HG03442 (cell line): ENCODE measurements around the gene FOXC2.

Experiments
- ATAC-seq: cut with Tn5 transposase; IDR thresholded peaks from one replicate; pipeline ENCODE4 v1.9.1; 2021; ENCODE audit warnings: mild to moderate bottlenecking, moderate library complexity; ENCODE audit not compliant: unreplicated experiment

The FOXC2 gene

DNA sequence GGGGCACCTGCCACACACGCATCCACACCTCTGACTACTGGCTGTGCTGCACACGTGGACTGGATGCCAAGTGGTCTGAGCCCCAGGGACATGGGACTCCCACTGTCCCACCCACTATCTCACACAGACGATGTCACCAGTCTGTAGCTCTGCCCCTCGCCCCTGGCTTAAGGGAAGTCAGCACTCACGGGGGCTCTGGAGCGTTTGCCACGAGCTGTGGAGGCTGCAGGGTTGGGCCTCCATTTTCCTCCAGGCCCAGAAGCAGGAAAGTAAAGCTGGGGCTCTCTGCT, 34.2 kb upstream of the FOXC2 start:
- ATAC-seq = no peak

DNA sequence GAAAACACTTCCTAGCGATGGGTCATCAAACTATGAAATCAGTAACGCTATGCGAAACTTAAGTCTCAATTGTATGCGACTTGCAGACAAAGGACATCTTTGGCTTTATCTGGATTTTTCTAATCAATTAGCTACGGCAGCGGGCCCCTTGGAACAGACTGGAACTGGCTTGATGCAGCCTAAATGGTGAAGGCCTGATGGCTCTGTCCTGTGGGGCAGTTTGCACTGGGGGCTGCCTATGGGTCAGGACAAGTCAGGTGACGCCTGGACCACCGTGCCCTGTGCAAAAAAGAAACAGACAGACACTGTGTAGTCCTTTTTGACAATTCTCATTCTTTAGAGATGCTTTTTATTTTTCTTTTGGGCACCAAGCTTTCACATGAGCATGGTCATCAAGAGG, 33.6 kb upstream of the FOXC2 start:
- no peak for ATAC-seq

DNA sequence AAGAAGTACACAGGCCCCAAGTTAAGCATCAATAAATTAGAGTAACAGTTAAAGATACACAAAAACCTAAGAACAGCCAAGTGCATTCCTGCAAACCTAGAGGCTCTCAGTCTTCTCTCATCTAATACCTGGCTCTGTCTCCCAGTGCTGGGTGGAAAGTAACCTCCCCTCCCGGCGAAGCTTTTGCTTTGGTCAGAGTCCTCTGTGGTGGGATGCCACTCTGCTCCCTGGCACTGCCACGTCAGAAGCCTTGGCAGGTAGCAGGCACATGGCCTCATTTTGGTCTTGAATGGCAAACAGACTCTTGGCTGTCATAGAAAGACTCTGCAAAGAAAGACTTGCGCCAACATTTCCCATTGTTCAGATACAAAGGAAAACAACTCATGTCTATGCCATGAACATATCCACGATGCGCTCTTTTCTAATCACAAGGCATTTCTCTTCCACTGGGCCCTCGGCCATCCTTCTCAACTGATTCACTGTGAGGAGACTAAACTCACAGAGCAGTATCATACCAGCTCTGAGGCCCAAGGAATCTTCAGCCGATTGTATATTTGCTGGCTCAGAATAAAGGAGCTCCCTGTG, 32.8 kb upstream of the FOXC2 start:
- no peak for ATAC-seq

DNA sequence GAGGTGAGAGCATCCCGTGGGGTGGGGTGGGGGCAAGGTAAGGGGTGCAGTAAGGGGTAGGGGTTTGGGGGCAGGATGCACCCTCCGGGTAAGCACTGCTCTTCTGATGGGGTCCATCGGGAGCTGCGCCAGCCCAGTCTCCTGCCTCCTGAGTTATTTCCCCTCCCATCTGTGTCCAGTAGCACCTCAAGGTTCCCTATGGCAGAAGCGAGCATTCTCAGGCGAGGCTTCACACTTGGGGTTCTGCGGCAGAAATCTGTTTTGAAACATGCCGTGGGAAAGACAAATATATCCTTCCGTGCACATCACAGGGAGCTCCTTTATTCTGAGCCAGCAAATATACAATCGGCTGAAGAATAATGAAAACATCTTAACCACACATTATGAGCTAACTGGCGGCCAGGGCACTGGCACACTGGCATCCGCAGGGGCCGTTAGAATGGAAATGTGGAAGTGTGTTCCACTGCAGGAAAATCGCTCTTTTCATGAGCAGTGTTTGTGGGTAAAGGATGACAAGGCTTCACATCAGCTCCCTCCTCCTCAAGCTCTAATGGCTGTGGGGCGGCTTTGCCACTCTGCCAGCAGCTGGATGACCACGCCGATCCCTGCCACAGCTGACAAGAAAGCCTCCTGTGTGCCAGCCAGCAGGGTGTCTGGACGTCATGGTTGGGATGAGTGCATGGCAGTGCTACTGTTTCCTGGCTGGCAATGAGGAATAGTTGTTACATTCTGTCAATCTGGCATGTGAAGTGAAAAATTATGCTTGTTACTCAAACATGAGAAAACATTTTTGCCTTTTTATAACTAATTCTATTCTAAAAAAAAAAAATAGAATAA, 31.6 kb upstream of the FOXC2 start:
- ATAC-seq = no peak

DNA sequence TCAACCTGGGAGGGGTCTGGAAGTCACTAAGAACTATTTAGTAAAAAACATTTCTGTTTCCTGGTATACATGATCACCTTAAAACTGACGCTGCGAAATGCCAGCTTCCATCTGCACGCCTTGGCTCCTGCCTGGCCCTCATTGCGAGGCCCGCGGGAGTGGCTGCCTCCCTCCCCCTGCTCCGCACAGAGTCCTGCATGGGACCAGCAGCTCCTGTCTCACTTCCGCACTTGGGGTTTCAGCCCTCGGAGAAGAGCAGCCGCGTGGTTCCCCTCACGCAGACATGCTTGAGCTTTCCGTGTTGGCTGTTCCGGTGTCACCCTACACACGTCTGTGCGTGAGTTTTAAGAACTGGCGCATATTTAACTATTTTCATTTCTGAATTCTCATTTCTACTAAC, 30.0 kb upstream of the FOXC2 start:
- no peak for ATAC-seq

DNA sequence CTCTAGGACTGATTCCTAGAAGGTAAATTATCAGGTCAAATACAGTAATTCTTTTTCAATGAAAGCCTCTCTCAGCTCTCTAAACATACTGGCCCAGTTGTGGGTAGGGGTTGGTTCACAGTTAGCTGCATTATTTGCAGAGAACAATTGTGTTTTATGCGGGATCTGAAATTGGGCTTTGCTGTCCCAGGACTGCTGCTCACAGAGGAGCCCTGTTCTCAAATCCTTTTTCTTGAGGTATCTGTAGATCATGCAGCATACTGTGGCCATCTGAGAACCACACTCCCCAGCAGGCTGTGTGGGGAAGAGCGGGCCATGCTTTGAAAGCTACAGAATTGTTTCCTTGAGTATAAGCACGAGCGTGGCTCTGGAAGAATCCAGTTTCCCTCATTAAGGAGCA, 29.1 kb upstream of the FOXC2 start:
- ATAC-seq = no peak

GRCh38 chr16:86538196-86538780, 28.3 kb upstream of the FOXC2 start:
- ATAC-seq = no peak

DNA sequence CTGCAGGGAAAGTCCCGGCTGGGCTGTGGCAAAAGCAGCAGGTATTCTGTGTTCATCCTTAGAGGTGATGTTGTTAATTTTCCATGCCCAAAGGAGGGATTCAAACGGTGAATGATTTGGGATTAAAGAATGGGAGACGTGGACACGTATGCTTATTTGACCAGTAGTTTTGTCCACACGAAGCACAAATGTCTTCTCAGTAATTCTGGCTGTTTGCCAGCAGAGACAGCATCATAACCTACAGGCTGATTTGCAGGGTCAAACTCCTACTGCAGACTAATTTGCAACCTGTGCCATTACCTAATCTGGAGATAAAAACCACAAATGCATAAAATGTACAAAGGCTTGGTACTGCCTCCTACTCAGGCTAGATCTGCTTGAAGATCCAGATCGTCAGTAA, 25.7 kb upstream of the FOXC2 start:
- no peak for ATAC-seq

- ATAC-seq = no peak
These were observed 25.1 kb upstream of the FOXC2 start for GRCh38 chr16:86541560-86541959.

DNA sequence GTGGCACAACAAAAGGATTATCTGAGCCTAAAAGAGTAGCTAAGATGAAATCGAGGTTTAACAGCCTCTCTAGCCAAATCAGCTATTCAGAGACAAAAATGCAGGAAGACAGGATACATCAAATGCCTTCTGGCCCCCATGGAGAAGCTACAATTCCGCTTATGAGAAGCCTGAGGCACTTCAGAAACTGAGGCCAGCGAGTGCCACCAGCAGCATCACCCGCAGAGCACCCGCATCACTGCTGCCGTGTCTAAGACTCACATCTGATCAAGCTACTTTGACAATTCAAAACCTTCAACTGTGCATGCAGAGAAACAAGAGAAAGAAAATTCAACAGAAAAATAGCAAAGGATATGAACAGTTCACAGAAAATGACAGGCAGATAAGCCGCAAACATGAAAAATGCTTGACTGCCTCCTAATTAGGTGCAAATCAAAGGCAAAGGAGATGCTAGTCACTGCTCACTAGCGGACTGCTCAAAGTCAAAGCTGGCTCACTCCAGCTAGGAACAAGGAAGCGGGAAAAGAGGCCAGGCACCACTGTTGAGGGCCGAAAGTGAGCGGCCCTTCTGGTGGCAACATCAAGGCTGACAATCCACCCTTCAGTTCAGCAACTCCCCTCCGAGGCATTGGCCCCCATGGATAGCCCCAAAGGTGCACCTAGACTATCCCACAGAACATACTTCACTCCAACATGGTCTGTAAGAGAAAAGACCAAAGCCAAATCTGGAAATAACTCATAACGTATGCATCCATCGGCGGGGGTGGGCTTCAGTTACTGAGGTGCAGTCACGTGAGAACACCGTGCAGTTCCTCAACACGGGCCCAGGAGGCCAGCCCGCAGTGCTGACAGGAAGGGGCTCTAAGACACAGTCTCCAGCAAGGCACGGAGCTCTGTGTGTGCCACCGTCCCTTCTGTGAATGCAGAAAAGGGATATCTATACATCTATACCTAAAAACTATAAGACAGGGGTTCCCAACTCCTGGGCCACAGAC, 23.6 kb upstream of the FOXC2 start:
- no peak for ATAC-seq

DNA sequence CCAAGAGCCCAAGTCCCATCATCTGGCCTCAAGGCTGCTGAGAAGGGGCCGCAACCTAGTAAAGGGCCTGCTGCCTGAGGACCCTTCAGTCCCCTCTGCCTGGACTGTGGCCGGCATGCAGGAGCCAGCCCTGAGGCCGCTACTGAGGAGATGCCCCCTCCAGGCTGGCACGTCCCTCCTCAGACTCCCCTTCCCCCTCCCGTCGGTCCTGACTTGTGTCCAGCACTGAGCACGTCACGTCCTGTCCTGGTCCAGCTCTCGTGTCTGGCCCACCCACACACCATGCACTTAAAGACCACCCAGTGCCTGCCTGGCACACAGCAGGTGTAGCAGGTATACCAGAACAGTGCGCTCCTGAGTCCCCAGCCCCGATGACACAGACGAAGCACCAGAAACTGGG, 21.1 kb upstream of the FOXC2 start:
- no peak for ATAC-seq

DNA sequence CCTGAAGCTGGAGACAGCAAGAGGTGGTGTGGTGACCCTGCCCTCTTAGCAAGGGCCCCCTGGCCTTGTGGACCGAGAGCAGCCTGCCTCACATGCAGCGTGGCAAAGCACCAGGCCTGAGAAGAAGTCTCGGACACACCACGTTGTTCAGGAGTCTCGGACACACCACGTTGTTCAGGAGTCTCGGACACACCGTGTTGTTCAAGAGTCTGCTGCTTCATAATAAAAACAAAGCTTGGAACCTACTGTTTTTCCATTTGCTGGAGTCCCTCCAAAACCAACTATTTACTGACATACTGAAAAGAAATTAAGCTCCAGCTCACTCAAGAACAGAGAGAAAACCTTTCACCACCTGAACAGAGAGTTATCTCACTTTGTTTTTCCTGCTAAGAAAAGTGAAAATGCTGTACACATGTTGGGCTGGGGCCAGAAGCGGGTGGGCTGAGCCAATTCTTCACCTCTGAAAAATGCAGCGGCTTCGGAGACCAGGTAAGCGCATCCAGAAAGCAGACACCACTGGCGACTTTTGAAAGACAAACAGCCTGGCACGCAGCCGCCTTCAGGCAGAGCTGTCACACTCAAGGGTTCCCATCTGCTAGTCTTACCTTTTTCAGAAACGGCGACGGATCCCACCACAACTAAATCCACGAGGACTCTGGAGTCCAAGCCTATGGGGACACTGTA, 20.5 kb upstream of the FOXC2 start:
- ATAC-seq = no peak

GRCh38 chr16:86546638-86547013, 20.0 kb upstream of the FOXC2 start:
- ATAC-seq = no peak

DNA sequence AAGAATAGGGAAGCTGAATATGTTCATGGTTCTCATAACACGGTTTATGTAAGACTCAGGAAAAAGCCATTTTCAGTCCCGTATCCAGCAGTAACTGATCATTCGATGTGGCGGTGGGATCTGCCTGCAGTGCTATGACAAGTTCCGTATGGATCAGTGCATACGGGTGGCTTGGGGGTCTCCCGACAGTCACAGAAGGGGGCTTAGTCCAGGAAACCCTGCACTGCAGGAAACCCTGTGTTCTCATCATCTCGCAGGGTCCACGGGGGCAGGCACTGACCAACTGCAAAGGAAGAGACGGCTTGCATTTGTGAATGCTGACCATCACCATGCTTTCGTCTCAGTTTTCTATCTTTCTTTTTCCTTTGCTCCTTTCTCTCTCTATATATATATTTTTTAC, 19.3 kb upstream of the FOXC2 start:
- ATAC-seq = no peak

DNA sequence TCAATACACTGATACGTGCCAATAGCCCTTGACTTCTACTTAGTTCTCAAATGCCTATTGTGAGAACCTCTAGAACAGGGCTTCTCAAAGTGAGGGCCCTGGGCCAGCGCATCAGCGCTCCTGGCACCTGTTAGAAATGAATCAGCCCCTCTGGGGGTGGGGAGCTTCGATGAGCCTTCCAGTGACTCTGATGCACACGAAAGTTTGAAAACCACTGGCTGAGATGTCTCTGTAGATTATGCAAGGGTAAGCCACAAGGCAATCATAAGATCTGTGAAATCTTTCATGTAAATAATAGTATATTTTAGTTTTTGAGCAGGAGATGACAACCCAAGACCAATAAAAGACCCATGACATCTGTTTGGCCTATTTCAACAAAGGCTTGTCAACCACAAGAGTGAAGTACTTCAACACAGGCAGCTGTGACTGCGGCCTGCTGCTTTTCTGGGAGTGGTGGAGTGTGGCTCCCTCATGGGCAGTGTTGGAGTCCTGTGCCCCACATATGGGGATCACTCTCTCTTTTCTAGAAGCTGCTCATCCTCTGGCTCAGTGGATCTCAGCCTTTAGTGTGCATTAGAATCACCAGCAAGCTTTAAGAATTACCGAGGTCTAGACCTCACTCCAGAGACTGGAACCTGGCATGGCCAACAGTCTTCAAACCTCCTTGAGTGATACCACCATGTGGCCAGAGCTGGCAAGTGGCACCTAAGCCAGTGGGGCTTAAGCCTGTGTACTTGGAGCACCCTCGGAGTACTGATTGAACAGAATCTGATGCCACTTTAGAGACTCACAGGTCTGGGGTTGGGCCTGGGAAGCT, 17.3 kb upstream of the FOXC2 start:
- no peak for ATAC-seq

GRCh38 chr16:86549893-86550190, 16.8 kb upstream of the FOXC2 start:
- ATAC-seq = no peak

DNA sequence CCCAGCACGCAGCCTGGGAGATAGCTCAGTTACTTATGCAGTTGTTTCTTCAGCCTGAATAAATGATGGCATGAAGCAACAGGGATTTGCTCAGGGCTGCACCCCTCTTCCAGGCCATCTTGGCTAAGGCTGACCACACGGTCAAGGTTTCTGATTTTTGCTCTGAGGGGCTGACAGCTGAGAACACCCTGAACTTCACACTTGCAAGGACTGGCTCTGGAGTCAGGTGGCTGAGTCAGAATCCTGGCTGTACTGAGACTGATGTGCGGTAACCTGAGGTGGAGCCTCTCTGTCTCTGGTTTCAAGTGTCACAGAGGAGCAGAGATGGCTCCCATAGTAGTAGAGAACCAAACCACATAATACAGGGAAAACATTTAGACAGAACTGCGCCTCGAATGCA, 16.3 kb upstream of the FOXC2 start:
- no peak for ATAC-seq

GRCh38 chr16:86553356-86553755, 13.3 kb upstream of the FOXC2 start:
- ATAC-seq = no peak

GRCh38 chr16:86554599-86554916, 12.1 kb upstream of the FOXC2 start:
- no peak for ATAC-seq

- ATAC-seq = peak; percentile 85
These were observed 11.5 kb upstream of the FOXC2 start, which contains the start of gene MTHFSD for GRCh38 chr16:86554917-86555703. Gene MTHFSD, minus strand, starts transcription at chr16:86555235. Its CDS starts 51 bp downstream, at chr16:86555184.
